ENCODE measurements around the gene DYNC2I2.

Gene DYNC2I2

DNA sequence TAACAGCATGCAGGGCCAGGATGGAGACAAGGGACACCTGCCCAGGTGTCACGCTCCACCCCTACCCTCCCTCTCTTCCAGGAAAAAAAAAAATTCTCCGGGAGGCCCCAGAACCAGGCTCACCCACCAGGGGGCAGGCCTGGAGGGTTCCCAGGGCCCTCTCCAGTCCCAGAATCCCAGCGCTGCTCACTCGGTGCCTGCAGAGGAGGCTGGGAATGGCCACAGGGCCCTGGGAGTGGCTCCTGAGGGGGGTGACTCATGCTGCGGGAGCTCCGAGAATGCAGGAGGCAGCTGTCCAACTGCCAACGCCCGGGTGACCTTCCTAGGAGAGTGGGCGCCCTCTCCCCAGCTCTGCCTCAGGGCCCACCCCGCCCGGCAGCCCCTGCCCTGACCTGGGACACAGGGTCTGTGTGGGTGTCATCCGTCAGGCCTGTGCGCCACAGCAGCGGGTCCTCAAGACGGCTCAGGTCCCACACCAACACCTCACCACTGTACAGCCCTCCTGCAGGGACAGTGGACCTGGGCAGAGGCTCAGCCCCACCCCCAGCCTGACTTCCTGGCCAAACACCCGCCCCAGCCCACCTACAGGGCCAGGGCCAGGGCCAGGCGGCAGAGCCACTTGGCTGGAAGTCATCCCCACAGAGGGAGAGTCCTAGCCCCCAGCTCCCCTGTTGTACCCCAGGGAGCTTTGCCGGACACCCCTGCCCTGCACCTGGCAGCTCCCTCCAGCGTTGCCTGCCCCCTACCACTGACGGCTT, 21.2 kb downstream of the DYNC2I2 start:
- no peak for DNase-seq

DNA sequence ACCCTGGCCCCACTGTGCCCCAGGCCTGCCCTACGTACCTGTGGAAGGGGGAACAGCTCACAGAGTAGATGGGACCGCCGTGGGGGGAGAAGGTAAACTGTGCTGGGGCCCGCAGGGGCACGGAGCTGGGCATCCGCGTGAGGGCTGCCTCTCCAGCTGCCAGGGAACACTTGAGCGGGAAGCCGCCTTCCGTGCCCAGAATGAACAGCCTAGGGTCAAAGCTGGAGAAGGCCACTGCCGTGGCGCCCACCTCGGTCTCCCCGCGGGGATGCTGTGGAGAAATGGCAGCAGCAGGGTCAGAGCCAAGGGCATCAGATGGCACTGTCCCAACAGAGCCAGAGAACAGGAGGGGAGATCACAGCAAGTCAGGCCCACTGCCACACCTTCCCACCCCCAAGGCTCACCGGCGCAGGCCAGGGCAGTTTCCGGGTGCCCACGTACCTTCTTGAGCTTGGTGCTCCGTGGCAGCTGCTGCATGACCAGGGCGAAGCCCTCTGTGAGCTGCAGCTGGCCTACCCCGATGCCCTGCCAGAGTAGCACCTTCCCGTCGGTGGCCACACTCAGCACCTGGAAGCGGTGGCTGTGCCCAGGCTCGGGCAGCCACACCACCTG, 21.9 kb downstream of the DYNC2I2 start:
- DNase-seq, result no peak

DNA sequence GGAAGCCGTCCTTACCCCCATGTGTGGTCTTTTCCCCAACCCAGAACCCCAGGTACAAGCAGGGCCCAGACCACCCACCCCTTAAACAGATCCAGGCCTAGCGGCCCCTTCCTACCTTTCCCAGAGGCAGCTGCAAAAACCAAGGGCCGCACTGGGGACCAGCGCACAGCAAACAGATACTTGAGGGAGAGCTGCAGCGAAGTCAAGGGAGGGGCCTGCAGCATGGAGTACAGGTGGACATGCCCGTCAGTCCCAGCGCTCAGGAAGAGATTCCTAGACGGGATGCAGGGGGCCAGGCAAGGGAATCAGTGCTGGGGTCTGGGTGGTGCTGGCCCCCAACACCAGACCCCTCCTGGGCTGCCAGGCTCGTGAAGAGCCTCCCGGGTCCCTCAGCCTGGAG, 22.5 kb downstream of the DYNC2I2 start:
- DNase-seq, result no peak

DNA sequence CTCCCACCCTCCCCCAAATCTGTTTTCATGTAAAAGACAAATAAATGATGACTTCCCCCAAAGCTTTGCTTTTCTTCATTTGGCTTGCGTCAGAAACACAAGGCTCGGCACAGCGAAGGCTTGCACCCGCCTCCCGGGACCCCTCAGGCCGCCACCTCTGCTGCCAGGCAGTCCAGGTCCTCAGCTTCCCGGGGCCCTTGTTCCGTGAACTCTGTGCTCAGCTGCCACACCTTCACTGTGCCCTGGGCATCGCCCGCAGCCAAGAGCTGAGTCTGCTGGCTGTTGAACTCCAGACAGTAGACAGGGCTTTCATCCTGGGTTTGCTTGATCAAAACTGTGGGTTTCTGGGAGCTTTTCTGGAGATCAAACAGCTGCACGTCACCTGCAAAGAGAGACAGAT, 23.0 kb downstream of the DYNC2I2 start:
- no peak for DNase-seq

DNA sequence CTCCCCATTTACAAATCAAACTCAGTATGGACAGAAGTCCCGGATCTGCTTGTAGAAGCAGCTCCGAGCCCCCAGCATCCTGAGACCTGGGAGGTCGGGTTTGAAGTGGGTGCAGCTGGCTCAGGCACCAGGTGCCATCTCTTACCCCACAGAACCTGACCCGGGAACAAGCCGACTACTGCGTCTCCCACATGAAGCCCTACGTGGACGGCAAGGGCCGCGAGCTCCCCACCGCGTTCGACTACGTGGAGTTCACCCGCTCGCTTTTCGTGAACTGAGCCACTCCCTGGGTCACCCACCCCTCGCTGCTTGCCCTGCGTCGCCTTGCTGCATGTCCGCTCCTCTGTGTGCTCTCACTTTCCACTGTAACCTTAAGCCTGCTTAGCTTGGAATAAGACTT, 23.6 kb downstream of the DYNC2I2 start:
- no peak for DNase-seq

GRCh38 chr9:128632486-128632885, 24.2 kb downstream of the DYNC2I2 start:
- no peak for DNase-seq

- no peak for DNase-seq
These were observed 24.6 kb downstream of the DYNC2I2 start for GRCh38 chr9:128632066-128632465.

GRCh38 chr9:128631636-128632035, 25.0 kb downstream of the DYNC2I2 start:
- DNase-seq, result no peak

GRCh38 chr9:128629852-128630545, 26.6 kb downstream of the DYNC2I2 start:
- no peak for DNase-seq

- no peak for DNase-seq
These were observed 27.5 kb downstream of the DYNC2I2 start for GRCh38 chr9:128629136-128629535.

DNA sequence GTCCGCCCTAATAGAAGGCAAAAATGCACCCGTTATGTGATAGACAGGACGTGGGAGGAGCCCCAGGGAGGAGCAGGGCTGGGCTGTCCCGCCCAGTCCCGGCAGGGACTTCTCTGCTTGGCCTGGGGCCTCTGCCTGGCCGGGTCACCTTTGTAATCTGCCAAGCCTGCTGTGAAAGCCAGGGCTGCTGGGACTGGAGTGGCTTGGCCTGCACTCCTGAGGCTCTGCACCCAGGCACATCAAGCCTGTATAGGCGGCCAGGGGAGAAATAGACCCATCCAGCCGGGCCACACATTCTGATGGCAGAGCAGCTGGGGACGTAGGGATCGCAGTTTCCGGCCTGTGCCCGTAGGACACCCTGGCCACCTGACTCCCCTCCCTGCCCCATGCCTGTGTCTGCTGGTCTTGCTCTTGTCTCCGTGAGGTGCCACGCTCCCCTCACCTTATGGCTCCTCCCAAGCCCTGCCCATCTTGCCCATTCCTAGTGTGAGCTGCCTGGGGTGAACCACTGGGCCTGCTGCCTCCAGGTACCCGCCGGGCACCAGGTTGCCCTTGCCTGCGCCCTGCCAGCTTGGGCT, 28.1 kb downstream of the DYNC2I2 start:
- DNase-seq, result no peak

DNA sequence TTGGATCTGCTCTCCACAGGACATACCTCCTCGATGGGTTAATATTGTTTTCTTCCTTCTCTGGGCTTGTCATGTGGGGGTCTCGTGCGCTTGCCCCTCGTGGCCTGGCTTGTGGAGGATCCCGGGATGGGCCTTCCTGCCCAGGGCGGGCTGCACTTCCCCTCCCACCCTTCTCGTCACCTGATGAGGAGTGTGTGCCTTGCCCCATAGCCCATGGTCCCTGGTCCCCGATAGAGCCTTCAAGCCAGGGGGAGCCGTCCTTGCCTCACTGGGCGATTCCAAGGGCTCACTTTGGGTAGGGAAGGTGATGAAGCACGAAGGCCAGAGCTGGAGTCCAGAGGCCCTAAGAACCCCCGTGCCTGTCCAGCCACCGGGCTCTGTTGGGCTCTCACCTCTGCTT, 28.7 kb downstream of the DYNC2I2 start:
- no peak for DNase-seq

GRCh38 chr9:128627127-128627715, 29.4 kb downstream of the DYNC2I2 start:
- no peak for DNase-seq

GRCh38 chr9:128626181-128626580, 30.5 kb downstream of the DYNC2I2 start:
- DNase-seq, result no peak

DNA sequence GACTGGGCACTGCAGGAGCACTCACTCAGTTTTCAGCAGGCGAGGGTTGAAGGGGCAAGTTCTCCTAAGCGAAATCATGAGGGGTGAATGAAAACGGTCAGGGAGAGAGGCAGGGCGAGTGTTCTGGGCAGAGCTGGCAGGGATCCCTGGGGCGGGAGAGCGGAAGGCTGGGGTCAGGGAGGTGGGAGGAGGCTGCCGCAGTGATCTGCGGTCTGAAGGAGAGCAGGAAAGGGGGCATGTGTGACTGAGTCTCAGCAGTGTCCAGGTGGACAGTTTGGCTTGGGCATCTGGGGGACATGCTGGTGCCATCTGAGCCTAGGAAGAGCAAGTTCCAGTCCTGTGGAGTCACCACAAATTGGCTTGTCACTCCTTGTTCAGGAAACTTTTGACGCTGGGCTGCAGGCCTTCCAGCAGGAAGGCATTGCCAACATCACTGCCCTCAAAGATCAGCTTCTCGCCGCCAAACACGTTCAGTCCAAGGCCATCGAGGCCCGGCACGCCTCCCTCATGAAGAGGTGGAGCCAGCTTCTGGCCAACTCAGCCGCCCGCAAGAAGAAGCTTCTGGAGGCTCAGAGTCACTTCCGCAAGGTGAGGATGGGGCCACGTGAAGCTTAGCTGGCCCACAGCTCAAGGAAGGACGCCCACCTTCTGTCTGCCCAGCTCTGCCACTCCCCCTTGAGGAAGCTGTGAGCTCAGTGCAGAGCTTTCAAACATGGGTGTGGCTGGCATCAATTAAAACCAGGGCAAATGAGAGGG, 31.1 kb downstream of the DYNC2I2 start:
- DNase-seq, result no peak

GRCh38 chr9:128624566-128624965, 32.1 kb downstream of the DYNC2I2 start:
- no peak for DNase-seq

GRCh38 chr9:128621730-128622455, 34.8 kb downstream of the DYNC2I2 start:
- no peak for DNase-seq

- no peak for DNase-seq
These were observed 36.9 kb downstream of the DYNC2I2 start for GRCh38 chr9:128619779-128620178.

DNA sequence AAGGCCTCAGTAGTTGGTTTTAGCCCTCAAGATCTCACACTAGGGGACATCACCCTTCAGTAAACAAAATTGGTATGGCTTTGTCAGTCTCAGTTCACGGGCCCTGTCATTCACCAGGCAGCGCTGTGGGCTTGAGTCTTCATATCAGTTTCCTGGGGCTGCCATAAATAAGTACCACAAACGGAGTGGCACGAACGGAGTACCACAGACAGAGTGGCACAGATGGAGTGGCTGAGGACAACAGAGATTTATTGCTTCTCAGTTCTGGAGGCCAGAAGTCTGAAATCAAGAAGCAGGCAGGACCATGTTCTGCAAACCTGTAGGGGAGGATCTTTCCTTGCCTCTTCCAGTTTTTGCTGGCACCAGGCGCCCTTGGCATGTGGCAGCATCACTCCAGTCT, 37.5 kb downstream of the DYNC2I2 start:
- no peak for DNase-seq

GRCh38 chr9:128617943-128618342, 38.7 kb downstream of the DYNC2I2 start:
- no peak for DNase-seq

GRCh38 chr9:128615571-128615970, 41.1 kb downstream of the DYNC2I2 start:
- no peak for DNase-seq

DNA sequence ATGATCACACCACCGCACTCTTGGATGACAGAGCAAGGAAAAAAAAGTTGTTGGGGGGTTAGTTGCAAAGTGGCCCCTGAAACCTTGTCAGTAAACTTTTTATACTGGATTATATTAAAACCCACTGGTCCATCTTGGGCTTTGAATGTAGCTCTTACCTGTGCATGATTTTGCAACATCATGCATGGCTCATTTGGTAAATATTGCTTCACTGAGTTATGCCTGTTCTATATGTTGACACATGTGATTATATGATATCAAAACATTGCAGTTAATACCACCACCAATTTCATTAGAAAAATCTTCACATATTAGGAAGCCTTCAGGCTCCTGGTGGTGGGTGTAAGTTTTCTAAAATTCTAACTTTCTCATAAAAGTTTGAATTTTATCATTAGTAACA, 41.9 kb downstream of the DYNC2I2 start:
- DNase-seq, result no peak
